CD4-positive, alpha-beta T cell treated with Interleukin-1 beta for 1 hour (primary cell): Measurements from ENCODE around the gene UFSP1.
A peak's percentile ranks its signal among the peaks of the same experiment; 100 is the strongest.

Experiments
- DNase-seq, 2 donors: peaks; one replicate each; pipeline ENCODE4 v3.0.0-alpha.2; 2020 to 2022

UFSP1 gene

DNA sequence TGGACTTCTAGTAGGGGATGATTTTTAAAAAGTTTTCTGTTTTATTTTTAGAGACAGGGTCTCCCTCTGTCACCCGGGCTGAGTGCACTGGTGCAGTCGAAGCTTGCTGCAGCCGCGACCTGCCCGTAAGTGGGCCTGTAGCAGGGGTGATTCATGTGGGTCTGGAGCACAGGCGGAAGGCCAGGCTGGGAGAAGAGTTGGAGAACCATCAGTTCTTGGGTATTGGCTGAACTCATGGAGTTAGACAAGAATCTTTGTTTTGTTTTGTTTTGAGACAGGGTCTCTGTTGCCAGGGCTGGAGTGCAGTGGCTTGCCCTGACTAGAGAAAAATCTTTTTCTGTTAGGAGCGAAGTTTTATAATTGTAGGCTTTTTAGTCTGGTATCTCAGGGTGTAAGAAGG, 8.9 kb downstream of the UFSP1 start:
- DNase-seq, result no peak

GRCh38 chr7:100879685-100880261, 9.7 kb downstream of the UFSP1 start:
- DNase-seq, result no peak

- DNase-seq, result no peak
Observed at GRCh38 chr7:100878685-100879084, 10.8 kb downstream of the UFSP1 start.

- DNase-seq, result no peak
Observed at GRCh38 chr7:100878013-100878412, 11.5 kb downstream of the UFSP1 start.

DNA sequence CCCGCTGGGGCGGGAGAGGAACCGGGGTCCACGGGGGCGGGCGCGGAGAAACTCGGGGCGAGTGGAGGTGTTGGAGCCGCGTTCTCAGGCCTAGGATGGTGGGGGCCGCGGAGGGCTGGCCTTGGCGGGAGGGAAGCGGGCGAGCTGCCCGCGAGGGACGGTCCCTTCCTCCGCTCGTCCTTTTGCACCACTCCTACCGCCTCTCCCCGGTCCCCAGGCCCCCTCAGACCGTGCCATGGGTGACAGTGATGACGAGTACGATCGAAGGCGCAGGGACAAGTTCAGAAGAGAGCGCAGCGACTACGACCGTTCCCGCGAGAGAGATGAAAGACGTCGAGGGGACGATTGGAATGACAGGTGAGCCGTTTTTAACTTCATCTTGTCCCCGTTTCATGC, 14.2 kb downstream of the UFSP1 start:
- peak; percentile 22 to 31 for DNase-seq

DNA sequence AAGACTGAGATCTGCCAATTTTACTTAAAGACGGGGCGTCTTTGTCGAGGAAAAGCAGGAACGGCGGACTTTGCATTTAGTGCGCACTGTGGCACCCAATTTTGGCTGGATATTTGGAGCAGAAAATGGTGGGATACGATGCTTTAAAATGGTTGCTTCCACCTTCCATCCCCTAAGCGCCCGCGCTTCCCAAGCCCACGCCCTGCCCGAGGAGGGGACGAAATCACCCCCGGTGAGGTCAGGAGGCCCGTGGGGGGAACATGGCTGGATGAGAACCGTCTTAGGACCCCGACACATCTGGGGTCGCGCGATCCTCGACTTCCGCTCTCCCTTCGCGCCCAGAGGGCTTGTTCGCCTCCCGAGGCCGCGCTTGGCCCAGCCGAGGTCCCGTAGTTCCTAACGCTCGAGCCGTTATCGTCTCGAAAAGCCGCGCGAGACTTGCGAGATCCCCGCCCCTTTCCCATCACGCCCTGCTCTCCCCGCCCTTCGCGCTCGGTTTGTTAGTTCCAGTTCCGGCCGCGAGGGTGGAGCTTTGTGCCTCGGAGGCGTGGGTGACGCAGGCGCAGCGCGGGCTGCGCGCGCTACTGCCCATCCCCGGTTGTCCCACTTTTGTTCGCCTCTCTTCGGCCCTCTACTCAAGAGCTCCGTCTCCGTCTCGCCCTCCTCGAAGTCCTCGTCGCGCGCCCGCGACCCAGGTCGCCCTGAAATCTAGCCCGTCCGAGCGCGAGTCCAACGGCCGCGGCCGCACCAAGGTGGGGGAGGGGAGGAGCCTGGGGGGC, 14.7 kb downstream of the UFSP1 start, which contains the start of gene SRRT:
SRRT (plus strand) TSS at position 527 of the 779 bp plus-strand sequence. CDS start 488 bp downstream, outside the sequence.
- peak; percentile 97 to 98 for DNase-seq

GRCh38 chr7:100874300-100874576, 15.3 kb downstream of the UFSP1 start:
- no peak for DNase-seq

DNA sequence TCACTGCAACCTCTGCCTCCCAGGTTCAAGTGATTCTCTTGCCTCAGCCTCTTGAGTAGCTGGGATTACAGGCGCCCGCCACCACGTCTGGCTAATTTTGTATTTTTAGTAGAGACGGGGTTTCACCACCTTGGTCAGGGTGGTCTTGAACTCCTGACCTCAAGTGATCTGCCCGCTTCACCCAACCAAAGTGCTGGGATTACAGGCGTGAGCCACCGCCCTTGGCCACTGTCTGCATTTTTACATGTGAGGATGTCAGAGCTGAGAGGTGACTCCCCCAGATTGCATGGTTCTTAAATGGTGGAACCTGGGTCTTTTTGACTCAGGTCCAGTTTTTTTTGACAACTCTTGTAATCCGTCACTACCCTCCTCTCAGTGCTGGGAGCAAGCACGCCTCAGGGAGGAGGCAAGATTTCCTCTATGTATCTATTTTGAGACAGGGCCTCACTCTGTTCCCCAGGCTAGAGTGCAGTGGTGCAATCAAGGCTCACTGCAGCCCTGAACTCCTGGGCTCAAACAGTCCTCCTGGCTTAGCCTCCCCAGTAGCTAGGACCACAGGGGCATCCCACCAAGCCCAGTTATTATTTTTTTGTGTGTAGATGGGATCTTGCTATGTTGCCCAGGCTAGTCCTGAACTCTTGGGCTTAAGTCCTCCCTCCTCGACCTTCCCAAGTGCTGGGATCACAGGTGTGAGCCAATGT, 15.8 kb downstream of the UFSP1 start:
- no peak for DNase-seq

GRCh38 chr7:100867776-100868485, 21.6 kb downstream of the UFSP1 start:
- no peak for DNase-seq

GRCh38 chr7:100867040-100867775, 22.3 kb downstream of the UFSP1 start, which contains the start of gene TRIP6:
Gene TRIP6, plus strand, starts transcription at chr7:100867387. Its CDS starts 111 bp downstream, at chr7:100867498.
- DNase-seq, result peak; percentile 45 to 56

- DNase-seq, result no peak
Observed at GRCh38 chr7:100866729-100867039, 22.8 kb downstream of the UFSP1 start.

- DNase-seq, result peak; percentile 29 to 31
Observed at GRCh38 chr7:100865938-100866728, 23.4 kb downstream of the UFSP1 start.

- DNase-seq, result no peak
Observed at GRCh38 chr7:100865372-100865911, 24.1 kb downstream of the UFSP1 start.

GRCh38 chr7:100864263-100864845, 25.2 kb downstream of the UFSP1 start:
- no peak for DNase-seq

DNA sequence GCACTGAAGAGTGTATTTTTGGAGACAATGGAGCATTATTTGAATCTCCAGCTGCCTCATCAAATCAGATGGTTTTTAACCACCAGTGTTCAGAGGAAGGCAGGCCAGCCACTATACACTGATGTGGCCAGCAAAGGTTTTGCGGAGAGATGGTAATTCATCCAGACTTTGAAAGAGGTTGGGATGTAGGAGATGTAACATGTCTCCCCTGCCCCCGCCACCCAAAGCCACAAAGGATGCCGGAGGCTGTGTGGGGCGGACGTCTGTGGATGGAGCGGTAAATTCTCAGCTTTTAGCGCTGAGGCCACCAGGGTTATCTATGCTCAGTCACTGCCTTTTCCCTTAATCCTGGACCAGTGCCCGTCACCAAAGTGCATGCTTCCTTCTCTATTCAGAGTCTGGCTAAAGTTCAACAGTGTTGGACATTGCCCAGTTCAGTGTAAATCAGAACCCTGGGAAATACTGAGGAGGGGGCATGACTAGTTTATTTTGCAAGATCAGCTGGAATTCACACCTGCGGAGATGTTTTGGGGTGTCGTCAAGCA, 26.0 kb downstream of the UFSP1 start:
- DNase-seq, result no peak

DNA sequence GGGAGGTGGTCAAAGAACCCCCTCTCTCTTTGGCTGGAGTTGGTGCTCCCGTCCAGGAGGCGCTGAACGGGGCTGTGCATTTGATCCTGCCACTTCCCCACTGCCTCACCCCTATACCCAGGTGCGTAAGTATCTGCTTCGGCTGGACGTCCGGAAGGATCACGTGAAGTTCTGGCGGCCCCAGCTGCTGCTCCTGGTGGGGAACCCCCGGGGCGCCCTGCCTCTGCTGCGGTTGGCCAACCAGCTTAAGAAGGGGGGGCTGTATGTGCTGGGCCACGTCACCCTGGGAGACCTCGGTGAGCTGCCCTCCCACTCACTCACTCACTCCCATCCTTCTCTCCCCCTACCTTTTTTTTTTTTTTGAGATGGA, 27.9 kb downstream of the UFSP1 start:
- no peak for DNase-seq

DNA sequence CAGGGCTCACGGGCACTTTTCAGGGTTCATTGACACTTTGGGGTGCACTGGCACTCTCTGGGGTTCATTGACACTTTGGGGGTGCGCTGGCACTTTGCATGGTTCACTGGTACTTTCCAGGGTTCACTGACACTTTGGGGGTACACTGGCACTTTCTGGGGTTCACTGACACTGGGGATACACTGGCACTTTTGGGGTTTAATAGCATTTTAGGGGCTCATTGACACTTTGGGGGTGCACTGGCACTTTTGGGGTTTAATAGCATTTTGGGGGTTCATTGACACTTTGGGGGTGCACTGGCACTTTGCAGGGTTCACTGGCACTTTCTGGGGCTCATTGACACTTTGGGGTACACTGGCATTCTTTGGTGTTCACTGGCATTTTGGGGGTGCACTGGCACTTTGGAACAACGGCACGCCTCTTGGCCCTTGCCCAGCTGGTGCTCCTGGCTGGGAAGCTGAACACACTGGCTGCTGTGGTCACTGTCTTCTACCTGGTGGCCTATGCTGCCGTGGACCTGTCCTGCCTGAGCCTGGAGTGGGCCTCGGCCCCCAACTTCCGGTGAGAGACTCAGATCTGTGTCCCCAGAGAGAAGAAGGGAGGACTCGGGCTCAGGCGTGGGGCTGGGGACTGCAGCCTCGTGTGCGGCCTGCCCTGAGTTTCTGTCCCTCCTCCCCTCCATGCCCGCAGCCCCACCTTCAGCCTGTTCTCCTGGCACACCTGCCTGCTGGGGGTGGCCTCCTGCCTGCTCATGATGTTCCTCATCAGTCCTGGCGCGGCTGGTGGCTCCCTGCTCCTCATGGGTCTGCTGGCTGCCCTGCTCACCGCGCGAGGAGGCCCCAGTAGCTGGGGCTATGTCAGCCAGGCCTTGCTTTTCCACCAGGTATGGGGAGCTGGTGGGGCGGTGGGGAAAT, 28.6 kb downstream of the UFSP1 start:
- no peak for DNase-seq

- no peak for DNase-seq
Observed at GRCh38 chr7:100859856-100860255, 29.7 kb downstream of the UFSP1 start.

- no peak for DNase-seq
Observed at GRCh38 chr7:100856871-100857282, 32.6 kb downstream of the UFSP1 start.

DNA sequence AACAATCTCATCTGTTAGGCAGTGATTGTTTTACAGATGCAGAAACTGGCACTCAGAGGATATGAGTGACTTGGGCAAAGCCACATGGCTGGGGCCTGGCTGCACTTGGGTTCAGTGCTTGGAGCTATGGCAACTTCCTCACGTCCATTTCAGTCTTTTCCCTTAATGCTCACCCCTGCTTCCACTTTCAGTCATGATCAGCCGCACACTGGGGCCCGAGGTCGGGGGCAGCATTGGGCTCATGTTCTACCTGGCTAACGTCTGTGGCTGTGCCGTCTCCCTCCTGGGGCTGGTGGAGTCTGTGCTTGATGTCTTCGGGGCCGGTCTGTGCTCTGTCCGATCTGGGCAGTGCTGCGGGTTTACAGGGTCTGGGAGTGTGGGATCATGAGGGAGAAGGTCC, 34.0 kb downstream of the UFSP1 start:
- no peak for DNase-seq
